Skeletal muscle satellite cell (primary cell): ENCODE measurements around the gene STPG2.
"Not testable (repeated sequence)": the region's sequence is repeated elsewhere in the genome, so short reads cannot be mapped to it uniquely, and the experiment has no call there.

Experiments used
- H3K27me3 ChIP-seq: 2 replicates; pipeline ENCODE4 v1.7.0; 2013; ENCODE audit warnings: low read length; ENCODE audit not compliant: control insufficient read depth, insufficient read depth
- H3K36me3 ChIP-seq: 2 replicates; pipeline ENCODE4 v1.7.0; 2013; ENCODE audit warnings: mild to moderate bottlenecking, control low read depth, low read length; ENCODE audit not compliant: insufficient read depth
- H3K4me1 ChIP-seq: 2 replicates; pipeline ENCODE4 v1.7.0; 2013; ENCODE audit warnings: low read length; ENCODE audit not compliant: control insufficient read depth, insufficient read depth
- H3K4me2 ChIP-seq: 2 replicates; pipeline ENCODE4 v1.7.0; 2013; ENCODE audit warnings: mild to moderate bottlenecking, low read length
- H3K4me3 ChIP-seq: 2 replicates; pipeline ENCODE4 v1.7.0; 2013; ENCODE audit warnings: low read length
- H3K9ac ChIP-seq: 2 replicates; pipeline ENCODE4 v1.7.0; 2013; ENCODE audit warnings: mild to moderate bottlenecking, low read depth, low read length, moderate library complexity
- H3K9me3 ChIP-seq: replicated peaks from 2 replicates; pipeline ENCODE4 v1.7.0; 2013; ENCODE audit warnings: mild to moderate bottlenecking, control low read depth, low read length

The STPG2 gene

GRCh38 chr4:97664741-97665140, 478.5 kb downstream of the STPG2 start:
- Histone ChIP-seq H3K9ac (no peak overlapping the region), H3K4me1 (no peaks in the 10 kb centered on the region), H3K36me3 (no peaks in the 10 kb centered on the region), H3K4me2 (no peak overlapping the region), H3K4me3 (no peak overlapping the region), H3K9me3 (no peaks in the 10 kb centered on the region), H3K27me3 (no peaks in the 10 kb centered on the region)

GRCh38 chr4:97662133-97662532, 481.1 kb downstream of the STPG2 start:
- H3K4me3 ChIP-seq, result no peak overlapping the region
- no peaks in the 10 kb centered on the region for H3K9me3 ChIP-seq
- H3K36me3 ChIP-seq, result no peaks in the 10 kb centered on the region

GRCh38 chr4:97656044-97656720, 487.1 kb downstream of the STPG2 start:
- Histone ChIP-seq H3K9ac (no peak overlapping the region), H3K27me3 (no peaks in the 10 kb centered on the region), H3K36me3 (no peaks in the 10 kb centered on the region), H3K4me1 (no peaks in the 10 kb centered on the region), H3K4me3 (no peak overlapping the region), H3K4me2 (no peak overlapping the region), H3K9me3 (no peaks in the 10 kb centered on the region)

More at GRCh38 chr4:97662133-97662532, 481.1 kb downstream of the STPG2 start:
- H3K27me3 ChIP-seq, result no peaks in the 10 kb centered on the region
- no peak overlapping the region for H3K9ac ChIP-seq
- no peaks in the 10 kb centered on the region for H3K4me1 ChIP-seq
- no peak overlapping the region for H3K4me2 ChIP-seq

GRCh38 chr4:97653701-97654100, 489.6 kb downstream of the STPG2 start:
- H3K4me2 ChIP-seq, result no peak overlapping the region
- no peaks in the 10 kb centered on the region for H3K9me3 ChIP-seq
- H3K4me1 ChIP-seq, result no peaks in the 10 kb centered on the region
- H3K4me3 ChIP-seq, result no peak overlapping the region
- no peaks in the 10 kb centered on the region for H3K36me3 ChIP-seq
- no peaks in the 10 kb centered on the region for H3K27me3 ChIP-seq
- H3K9ac ChIP-seq, result no peak overlapping the region

GRCh38 chr4:97646997-97647396, 496.3 kb downstream of the STPG2 start:
- H3K4me1 ChIP-seq, result no peaks in the 10 kb centered on the region
- H3K4me2 ChIP-seq, result no peak overlapping the region
- H3K9ac ChIP-seq, result no peak overlapping the region
- H3K9me3 ChIP-seq, result no peaks in the 10 kb centered on the region
- H3K4me3 ChIP-seq, result no peak overlapping the region
- no peaks in the 10 kb centered on the region for H3K36me3 ChIP-seq
- H3K27me3 ChIP-seq, result no peaks in the 10 kb centered on the region

- no peak overlapping the region for H3K9ac ChIP-seq
- H3K36me3 ChIP-seq, result no peaks in the 10 kb centered on the region
- no peaks in the 10 kb centered on the region for H3K27me3 ChIP-seq
- H3K4me2 ChIP-seq, result no peak overlapping the region
- no peaks in the 10 kb centered on the region for H3K9me3 ChIP-seq
- no peaks in the 10 kb centered on the region for H3K4me1 ChIP-seq
- H3K4me3 ChIP-seq, result no peak overlapping the region
Observed at GRCh38 chr4:97645071-97645821, 498.0 kb downstream of the STPG2 start.

- Histone ChIP-seq H3K36me3 (no peaks in the 10 kb centered on the region), H3K4me2 (no peak overlapping the region), H3K4me1 (no peaks in the 10 kb centered on the region), H3K9me3 (no peaks in the 10 kb centered on the region), H3K9ac (no peak overlapping the region), H3K4me3 (no peak overlapping the region), H3K27me3 (no peaks in the 10 kb centered on the region)
Observed at GRCh38 chr4:97643179-97643578, 500.1 kb downstream of the STPG2 start.

- Histone ChIP-seq H3K27me3 (no peaks in the 10 kb centered on the region), H3K4me3 (no peak overlapping the region), H3K36me3 (no peaks in the 10 kb centered on the region), H3K9me3 (no peaks in the 10 kb centered on the region), H3K4me1 (no peaks in the 10 kb centered on the region), H3K4me2 (no peak overlapping the region), H3K9ac (no peak overlapping the region)
Observed at GRCh38 chr4:97639961-97640360, 503.3 kb downstream of the STPG2 start.

- H3K4me2 ChIP-seq, H3K27me3 ChIP-seq, H3K4me3 ChIP-seq, H3K9ac ChIP-seq, H3K36me3 ChIP-seq, H3K9me3 ChIP-seq, H3K4me1 ChIP-seq: not testable (repeated sequence)
Observed at GRCh38 chr4:97633831-97634230, 509.4 kb downstream of the STPG2 start.

GRCh38 chr4:97627750-97628149, 515.5 kb downstream of the STPG2 start:
- H3K9me3 ChIP-seq, result no peaks in the 10 kb centered on the region
- H3K9ac ChIP-seq, result no peak overlapping the region
- no peak overlapping the region for H3K4me2 ChIP-seq
- no peaks in the 10 kb centered on the region for H3K36me3 ChIP-seq
- no peaks in the 10 kb centered on the region for H3K27me3 ChIP-seq
- H3K4me3 ChIP-seq, result no peak overlapping the region
- no peaks in the 10 kb centered on the region for H3K4me1 ChIP-seq

GRCh38 chr4:97624204-97624603, 519.1 kb downstream of the STPG2 start:
- Histone ChIP-seq H3K4me2 (no peak overlapping the region), H3K4me3 (no peak overlapping the region), H3K9me3 (no peaks in the 10 kb centered on the region), H3K27me3 (no peaks in the 10 kb centered on the region), H3K9ac (no peak overlapping the region), H3K4me1 (no peaks in the 10 kb centered on the region), H3K36me3 (no peaks in the 10 kb centered on the region)

- Histone ChIP-seq H3K27me3 (no peaks in the 10 kb centered on the region), H3K9me3 (no peaks in the 10 kb centered on the region), H3K4me2 (no peak overlapping the region), H3K9ac (no peak overlapping the region), H3K4me1 (no peaks in the 10 kb centered on the region), H3K4me3 (no peak overlapping the region), H3K36me3 (no peaks in the 10 kb centered on the region)
Observed at GRCh38 chr4:97605932-97606331, 537.3 kb downstream of the STPG2 start.
